ENCODE data around the gene KRT80.

GRCh38 chr12:52156311-52156710 lies 35.5 kb downstream of the KRT80 start:
- TF ChIP-seq CTCF (IDR thresholded peaks at IDR 0.05) (no peak), NR3C1 (IDR thresholded peaks at IDR 0.05) (no peak), CHD2 (IDR thresholded peaks at IDR 0.05; ENCODE audit: low read length, partially characterized antibody) (no peak), RAD21 (conservative IDR thresholded peaks at IDR 0.05 in 1 of 2, IDR thresholded peaks at IDR 0.05 in 1 of 2) (no peak), JUN (IDR thresholded peaks at IDR 0.05) (no peak), POLR2A (IDR thresholded peaks at IDR 0.05; ENCODE audit: low read length) (no peak), EP300 (IDR thresholded peaks at IDR 0.05) (no peak), RFX5 (IDR thresholded peaks at IDR 0.05) (no peak)
